Epidermal melanocyte (primary cell): Measurements from ENCODE around the gene EPHB1.
"Not testable (repeated sequence)": the region's sequence is repeated elsewhere in the genome, so short reads cannot be mapped to it uniquely, and the experiment has no call there.

Experiments
- DNase-seq: peaks from one replicate; pipeline ENCODE4 v3.0.0; 2011; ENCODE audit warnings: low spot score; ENCODE audit not compliant: insufficient read length

Gene EPHB1

GRCh38 chr3:134938029-134938525, 143.0 kb downstream of the EPHB1 start:
- DNase-seq = no peak

- DNase-seq = no peak
Measured at GRCh38 chr3:134939978-134940377, 144.9 kb downstream of the EPHB1 start.

- no peak for DNase-seq
Measured at GRCh38 chr3:134941820-134942219, 146.8 kb downstream of the EPHB1 start.

- no peak for DNase-seq
Measured at GRCh38 chr3:134944429-134944828, 149.4 kb downstream of the EPHB1 start.

- DNase-seq = no peak
Measured at GRCh38 chr3:134949150-134949549, 154.1 kb downstream of the EPHB1 start.

- no peak for DNase-seq
Measured at GRCh38 chr3:134952371-134952770, 157.3 kb downstream of the EPHB1 start.

GRCh38 chr3:134955874-134956273, 160.8 kb downstream of the EPHB1 start:
- no peak for DNase-seq

GRCh38 chr3:134956395-134956794, 161.3 kb downstream of the EPHB1 start:
- no peak for DNase-seq

- no peak for DNase-seq
Measured at GRCh38 chr3:134956844-134957243, 161.8 kb downstream of the EPHB1 start.

GRCh38 chr3:134959516-134959915, 164.5 kb downstream of the EPHB1 start:
- DNase-seq = no peak

GRCh38 chr3:134964226-134964625, 169.2 kb downstream of the EPHB1 start:
- DNase-seq = no peak

GRCh38 chr3:134965865-134966481, 170.9 kb downstream of the EPHB1 start:
- no peak for DNase-seq

- no peak for DNase-seq
Measured at GRCh38 chr3:134970895-134971294, 175.8 kb downstream of the EPHB1 start.

GRCh38 chr3:134971306-134971705, 176.2 kb downstream of the EPHB1 start:
- DNase-seq = no peak

- DNase-seq = not testable (repeated sequence)
Measured at GRCh38 chr3:134971907-134972306, 176.8 kb downstream of the EPHB1 start.

- DNase-seq = no peak
Measured at GRCh38 chr3:134972836-134973455, 177.9 kb downstream of the EPHB1 start.

GRCh38 chr3:134974624-134975023, 179.6 kb downstream of the EPHB1 start:
- no peak for DNase-seq

- no peak for DNase-seq
Measured at GRCh38 chr3:134976948-134977347, 181.9 kb downstream of the EPHB1 start.

GRCh38 chr3:134978658-134979057, 183.6 kb downstream of the EPHB1 start:
- DNase-seq = no peak

GRCh38 chr3:134985864-134986715, 191.0 kb downstream of the EPHB1 start:
- no peak for DNase-seq

GRCh38 chr3:134988666-134989065, 193.6 kb downstream of the EPHB1 start:
- DNase-seq = no peak

GRCh38 chr3:134991003-134991402, 195.9 kb downstream of the EPHB1 start:
- no peak for DNase-seq
